CD4-positive, alpha-beta T cell treated with Interleukin-12 subunit alpha and Interleukin-12 subunit beta, for 1 hour (primary cell): ENCODE measurements around the gene FGF12.

Experiments used
- DNase-seq: peaks from one replicate; pipeline ENCODE4 v3.0.0-alpha.2; 2020

The FGF12 gene

GRCh38 chr3:192684151-192684550 is 43.2 kb downstream of the FGF12 start:
- DNase-seq: no peak

GRCh38 chr3:192675958-192676649 is 51.2 kb downstream of the FGF12 start:
- no peak for DNase-seq

- DNase-seq: no peak
These were observed 71.7 kb downstream of the FGF12 start for GRCh38 chr3:192655628-192656027.

GRCh38 chr3:192655040-192655439 is 72.3 kb downstream of the FGF12 start:
- DNase-seq: no peak

- DNase-seq: no peak
These were observed 73.5 kb downstream of the FGF12 start for GRCh38 chr3:192653862-192654261.

GRCh38 chr3:192652727-192653126 is 74.6 kb downstream of the FGF12 start:
- DNase-seq: no peak

GRCh38 chr3:192651836-192652512 is 75.4 kb downstream of the FGF12 start:
- no peak for DNase-seq

- no peak for DNase-seq
These were observed 81.9 kb downstream of the FGF12 start for GRCh38 chr3:192645437-192645836.

GRCh38 chr3:192642651-192643050 is 84.7 kb downstream of the FGF12 start:
- DNase-seq: no peak

GRCh38 chr3:192641919-192642318 is 85.4 kb downstream of the FGF12 start:
- DNase-seq: no peak

GRCh38 chr3:192639987-192640386 is 87.4 kb downstream of the FGF12 start:
- DNase-seq: no peak

GRCh38 chr3:192637803-192638202 is 89.5 kb downstream of the FGF12 start:
- no peak for DNase-seq

- DNase-seq: no peak
These were observed 90.6 kb downstream of the FGF12 start for GRCh38 chr3:192636517-192637444.

GRCh38 chr3:192629429-192629828 is 97.9 kb downstream of the FGF12 start:
- no peak for DNase-seq

GRCh38 chr3:192621909-192622308 is 105.4 kb downstream of the FGF12 start:
- DNase-seq: no peak

GRCh38 chr3:192620275-192620674 is 107.1 kb downstream of the FGF12 start:
- DNase-seq: no peak

GRCh38 chr3:192611411-192611810 is 115.9 kb downstream of the FGF12 start:
- no peak for DNase-seq

- DNase-seq: no peak
These were observed 118.4 kb downstream of the FGF12 start for GRCh38 chr3:192608726-192609600.

- no peak for DNase-seq
These were observed 119.5 kb downstream of the FGF12 start for GRCh38 chr3:192607798-192608197.

- DNase-seq: no peak
These were observed 129.4 kb downstream of the FGF12 start for GRCh38 chr3:192597913-192598312.

- DNase-seq: no peak
These were observed 129.8 kb downstream of the FGF12 start for GRCh38 chr3:192597506-192597905.

GRCh38 chr3:192578729-192579128 is 148.6 kb downstream of the FGF12 start:
- DNase-seq: no peak

GRCh38 chr3:192577811-192578210 is 149.5 kb downstream of the FGF12 start:
- DNase-seq: no peak
